Stimulated activated CD8-positive, alpha-beta memory T cell treated with anti-CD3 and anti-CD28 coated beads, Interleukin-15, amount 100 ng/mL, for 24 hours (primary cell): ENCODE data around the gene HS3ST6.
"Not testable (repeated sequence)": the region's sequence is repeated elsewhere in the genome, so short reads cannot be mapped to it uniquely, and the experiment has no call there.

Experiments used
- DNase-seq: peaks from one replicate; pipeline ENCODE4 v3.0.0-alpha.2; 2020; ENCODE audit warnings: low read depth

HS3ST6 gene

GRCh38 chr16:1926271-1926670, 8.1 kb upstream of the HS3ST6 start:
- DNase-seq, result no peak

- no peak for DNase-seq
Observed at GRCh38 chr16:1924095-1924494, 5.9 kb upstream of the HS3ST6 start.

GRCh38 chr16:1923299-1924034, 5.3 kb upstream of the HS3ST6 start:
- no peak for DNase-seq

- DNase-seq, result no peak
Observed at GRCh38 chr16:1922357-1922756, 4.1 kb upstream of the HS3ST6 start.

- no peak for DNase-seq
Observed at GRCh38 chr16:1920727-1921171, 2.5 kb upstream of the HS3ST6 start.

GRCh38 chr16:1920122-1920521, 1.9 kb upstream of the HS3ST6 start:
- not testable (repeated sequence) for DNase-seq

GRCh38 chr16:1919327-1919998, 1.2 kb upstream of the HS3ST6 start:
- DNase-seq, result no peak

- DNase-seq, result no peak
Observed at GRCh38 chr16:1917665-1918350, 407 bp downstream of the HS3ST6 start.

GRCh38 chr16:1917056-1917664, 1.1 kb downstream of the HS3ST6 start:
- DNase-seq, result no peak

GRCh38 chr16:1916640-1916990, 1.6 kb downstream of the HS3ST6 start:
- DNase-seq, result no peak

GRCh38 chr16:1915732-1916639, 2.2 kb downstream of the HS3ST6 start:
- no peak for DNase-seq

- DNase-seq, result no peak
Observed at GRCh38 chr16:1914988-1915387, 3.2 kb downstream of the HS3ST6 start.

GRCh38 chr16:1914084-1914608, 4.1 kb downstream of the HS3ST6 start:
- DNase-seq, result no peak

GRCh38 chr16:1913327-1914083, 4.7 kb downstream of the HS3ST6 start:
- no peak for DNase-seq

GRCh38 chr16:1912215-1912543, 6.0 kb downstream of the HS3ST6 start:
- DNase-seq, result no peak

- DNase-seq, result no peak
Observed at GRCh38 chr16:1911467-1912214, 6.6 kb downstream of the HS3ST6 start.

GRCh38 chr16:1909561-1910231, 8.5 kb downstream of the HS3ST6 start:
- no peak for DNase-seq

- no peak for DNase-seq
Observed at GRCh38 chr16:1908983-1909382, 9.2 kb downstream of the HS3ST6 start.

GRCh38 chr16:1908184-1908583, 10.0 kb downstream of the HS3ST6 start:
- DNase-seq, result no peak
